Astrocyte (in vitro differentiated cells and primary cell): ENCODE data around the gene TFB1M. TPM values are rescaled to one million over a fixed set of nuclear protein-coding genes. Genes with fewer than 3 reads are reported as not detected.

Experiments
- DNase-seq: peaks from one replicate; pipeline ENCODE4 v3.0.0-alpha.2; 2010; ENCODE audit warnings: low read depth
- FAIRE-seq: peaks from 2 replicates; lab custom pipeline; 2011; peaks lifted over from hg19 to GRCh38; lab: Jason Lieb, UNC
- H2AFZ ChIP-seq: 2 replicates; pipeline ENCODE4 v1.6.0; 2012; ENCODE audit warnings: low read depth, low read length, inconsistent platforms
- H3K27ac ChIP-seq: 2 replicates; pipeline ENCODE4 v1.5.1; 2011; ENCODE audit warnings: low read depth, low read length, inconsistent platforms
- H3K27me3 ChIP-seq: 2 replicates; pipeline ENCODE4 v1.6.0; 2011; ENCODE audit warnings: low read length, inconsistent platforms; ENCODE audit not compliant: insufficient read depth
- H3K36me3 ChIP-seq: 2 replicates; pipeline ENCODE4 v1.5.1; 2011; ENCODE audit warnings: low read length, inconsistent platforms; ENCODE audit not compliant: insufficient read depth
- H3K4me1 ChIP-seq: 2 replicates; pipeline ENCODE4 v1.5.1; 2011; ENCODE audit warnings: low read length, inconsistent platforms; ENCODE audit not compliant: insufficient read depth
- H3K4me2 ChIP-seq: 2 replicates; pipeline ENCODE4 v1.6.0; 2012; ENCODE audit warnings: low read length, inconsistent platforms
- H3K4me3 ChIP-seq: 2 replicates; pipeline ENCODE4 v1.5.1; 2011; ENCODE audit warnings: low read depth, mild to moderate bottlenecking, low read length, inconsistent platforms; ENCODE audit not compliant: insufficient read depth
- H3K79me2 ChIP-seq: 2 replicates; pipeline ENCODE4 v1.6.0; 2012; ENCODE audit warnings: mild to moderate bottlenecking, low read length, inconsistent platforms; ENCODE audit not compliant: insufficient read depth
- H3K9ac ChIP-seq: 2 replicates; pipeline ENCODE4 v1.6.0; 2012; ENCODE audit warnings: mild to moderate bottlenecking, low read length, inconsistent platforms
- H3K9me3 ChIP-seq: 2 replicates; pipeline ENCODE4 v1.5.1; 2012; ENCODE audit warnings: low read depth, mild to moderate bottlenecking, low read length, inconsistent platforms; ENCODE audit not compliant: insufficient read depth
- H4K20me1 ChIP-seq: 2 replicates; pipeline ENCODE4 v1.6.0; 2012; ENCODE audit warnings: low read length, inconsistent platforms; ENCODE audit not compliant: insufficient read depth
- H3K27ac Mint-ChIP-seq: one replicate; pipeline ENCODE4 v1.8.0; 2021; ENCODE audit warnings: mild to moderate bottlenecking, mixed read lengths; ENCODE audit not compliant: unreplicated experiment
- H3K27me3 Mint-ChIP-seq: one replicate; pipeline ENCODE4 v1.8.0; 2021; ENCODE audit warnings: low read depth, mixed read lengths; ENCODE audit not compliant: unreplicated experiment
- H3K36me3 Mint-ChIP-seq: one replicate; pipeline ENCODE4 v1.8.0; 2021; ENCODE audit warnings: low read depth, mixed read lengths; ENCODE audit not compliant: unreplicated experiment
- H3K4me1 Mint-ChIP-seq: one replicate; pipeline ENCODE4 v1.8.0; 2021; ENCODE audit warnings: low read depth, mixed read lengths; ENCODE audit not compliant: unreplicated experiment
- H3K4me3 Mint-ChIP-seq: one replicate; pipeline ENCODE4 v1.8.0; 2021; ENCODE audit warnings: mild to moderate bottlenecking, moderate library complexity, mixed read lengths; ENCODE audit not compliant: unreplicated experiment
- H3K9me3 Mint-ChIP-seq: one replicate; pipeline ENCODE4 v1.8.0; 2021; ENCODE audit warnings: mild to moderate bottlenecking, mixed read lengths; ENCODE audit not compliant: unreplicated experiment
- CTCF ChIP-seq: IDR thresholded peaks from 2 replicates; pipeline ENCODE4 v1.5.1; 2011; ENCODE audit warnings: low read depth, mild to moderate bottlenecking, inconsistent platforms, low read length, moderate library complexity; ENCODE audit not compliant: insufficient read depth
- EZH2 ChIP-seq: IDR thresholded peaks from 2 replicates; pipeline ENCODE4 v1.6.1; 2012; ENCODE audit warnings: mild to moderate bottlenecking, low read length, inconsistent platforms; ENCODE audit not compliant: insufficient read depth
- total RNA-seq: library from RNA; stranded (reverse); gene quantifications from 2 replicates; pipeline ENCODE4 v1.2.1, GENCODE V29; 2021

TFB1M gene
- total RNA-seq, 1 donor from 2014 or later, result 24.1 TPM

GRCh38 chr6:155351273-155352129 is 37.2 kb upstream of the TFB1M start:
- H3K36me3 Mint-ChIP-seq, result peaks cover 4% of the 10 kb centered on the region
- Histone ChIP-seq H3K36me3 (no peaks in the 10 kb centered on the region), H3K27me3 (no peaks in the 10 kb centered on the region), H3K27ac (no peak overlapping the region), H3K9ac (no peak overlapping the region), H3K4me1 (no peaks in the 10 kb centered on the region), H3K79me2 (no peaks in the 10 kb centered on the region), H4K20me1 (no peaks in the 10 kb centered on the region), H3K4me2 (no peak overlapping the region), H2AFZ (no peak overlapping the region), H3K4me3 (no peak overlapping the region), H3K9me3 (no peaks in the 10 kb centered on the region)
- peaks cover 31% of the 10 kb centered on the region for H3K9me3 Mint-ChIP-seq
- DNase-seq (no peak), FAIRE-seq (no peak)
- H3K27ac Mint-ChIP-seq, result no peak overlapping the region
- H3K4me1 Mint-ChIP-seq, result no peaks in the 10 kb centered on the region
- TF ChIP-seq EZH2 (no peak), CTCF (no peak)
- H3K4me3 Mint-ChIP-seq, result no peak overlapping the region
- no peaks in the 10 kb centered on the region for H3K27me3 Mint-ChIP-seq

- Histone ChIP-seq H3K4me2 (no peak overlapping the region), H3K4me3 (no peak overlapping the region), H3K9me3 (no peaks in the 10 kb centered on the region), H3K27ac (no peak overlapping the region), H3K36me3 (no peaks in the 10 kb centered on the region), H3K27me3 (no peaks in the 10 kb centered on the region), H3K4me1 (no peaks in the 10 kb centered on the region), H3K79me2 (no peaks in the 10 kb centered on the region), H3K9ac (no peak overlapping the region), H2AFZ (no peak overlapping the region), H4K20me1 (no peaks in the 10 kb centered on the region)
- Mint-ChIP-seq H3K27me3 (no peaks in the 10 kb centered on the region), H3K9me3 (peaks cover 32% of the 10 kb centered on the region), H3K4me1 (no peaks in the 10 kb centered on the region), H3K27ac (no peak overlapping the region), H3K36me3 (peaks cover 4% of the 10 kb centered on the region), H3K4me3 (no peak overlapping the region)
- no peak for FAIRE-seq
- TF ChIP-seq CTCF, result no peak
- no peak for TF ChIP-seq EZH2
- DNase-seq, result no peak
Observed at GRCh38 chr6:155349956-155350355, 35.7 kb upstream of the TFB1M start.

GRCh38 chr6:155349129-155349528 is 34.8 kb upstream of the TFB1M start:
- H3K4me1 Mint-ChIP-seq, result no peaks in the 10 kb centered on the region
- H3K27ac ChIP-seq, result no peak overlapping the region
- no peak overlapping the region for H3K4me3 Mint-ChIP-seq

More at GRCh38 chr6:155349129-155349528, 34.8 kb upstream of the TFB1M start:
- Histone ChIP-seq H4K20me1 (no peaks in the 10 kb centered on the region), H3K79me2 (no peaks in the 10 kb centered on the region), H3K9ac (no peak overlapping the region), H3K36me3 (no peaks in the 10 kb centered on the region), H3K4me3 (no peak overlapping the region), H3K4me1 (no peaks in the 10 kb centered on the region), H3K4me2 (no peak overlapping the region), H3K27me3 (no peaks in the 10 kb centered on the region), H2AFZ (no peak overlapping the region), H3K9me3 (no peaks in the 10 kb centered on the region)
- TF ChIP-seq CTCF (no peak), EZH2 (no peak)
- no peaks in the 10 kb centered on the region for H3K27me3 Mint-ChIP-seq
- H3K36me3 Mint-ChIP-seq, result peaks cover 3% of the 10 kb centered on the region
- H3K9me3 Mint-ChIP-seq, result peaks cover 28% of the 10 kb centered on the region
- no peak overlapping the region for H3K27ac Mint-ChIP-seq
- peak; percentile 45 for DNase-seq
- FAIRE-seq, result peak; percentile 56
